GM21447 (cell line): ENCODE data around the gene SCN2B.

Experiments
- ATAC-seq: cut with Tn5 transposase; IDR thresholded peaks from one replicate; pipeline ENCODE4 v1.9.1; 2021; ENCODE audit not compliant: unreplicated experiment

The SCN2B gene

DNA sequence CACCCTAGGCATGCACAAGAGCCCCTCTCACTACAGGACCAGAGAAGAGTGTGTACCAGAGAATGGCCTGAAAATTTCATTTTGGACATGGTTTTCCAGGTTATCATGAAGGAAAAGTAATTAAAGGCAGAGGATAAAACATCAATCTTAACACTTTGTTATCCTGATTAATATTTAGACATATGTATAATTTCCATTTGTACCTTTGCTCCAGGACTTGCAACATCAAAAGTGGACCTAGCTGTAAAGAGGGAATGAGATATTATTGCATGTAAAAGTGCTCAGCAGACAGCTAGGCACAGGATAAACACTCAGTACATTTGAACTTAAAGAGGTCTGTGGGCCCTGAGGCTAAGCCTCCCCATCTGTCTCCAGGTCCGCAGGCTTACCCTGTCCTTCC lies 21.8 kb downstream of the SCN2B start:
- ATAC-seq, result no peak

DNA sequence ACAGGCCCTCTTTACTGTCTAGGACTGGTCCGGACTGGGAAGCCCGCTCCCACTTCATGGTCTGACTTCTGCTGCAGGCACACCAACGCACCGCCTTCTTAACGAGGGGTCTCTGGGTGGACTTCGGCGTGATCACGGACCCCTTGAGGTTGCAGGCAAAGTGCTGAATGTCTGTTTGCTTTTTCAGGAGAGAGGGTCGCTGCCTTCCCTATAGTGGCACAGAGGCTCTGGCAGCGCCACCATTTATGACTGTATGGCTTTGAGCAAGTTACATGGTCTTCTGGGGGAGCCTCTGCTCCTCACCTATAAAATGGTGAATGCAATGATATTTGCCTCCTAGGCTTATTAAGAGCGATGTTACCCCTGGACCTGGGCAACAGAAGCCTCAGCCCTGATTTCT lies 22.5 kb downstream of the SCN2B start:
- ATAC-seq, result no peak

DNA sequence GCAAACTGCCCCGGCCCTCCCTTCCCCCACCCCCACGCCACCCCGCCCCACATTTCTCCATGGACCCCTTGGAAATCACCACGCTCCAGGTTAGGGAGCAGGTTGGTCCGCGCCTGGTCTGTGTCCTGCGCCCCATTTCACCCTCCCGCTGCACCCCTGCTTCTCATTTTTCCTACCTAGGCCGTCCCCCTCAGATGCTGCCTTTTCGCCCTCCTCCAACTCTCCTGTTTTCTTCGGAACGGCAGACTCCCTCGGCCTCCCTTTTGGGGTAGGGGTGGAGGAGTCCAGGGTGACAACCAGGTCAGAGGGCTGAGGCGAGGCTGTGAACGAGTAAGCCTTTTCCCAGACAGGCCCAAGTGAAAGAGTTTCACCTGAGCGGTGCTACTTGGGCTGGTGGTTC lies 22.9 kb downstream of the SCN2B start:
- ATAC-seq, result no peak

DNA sequence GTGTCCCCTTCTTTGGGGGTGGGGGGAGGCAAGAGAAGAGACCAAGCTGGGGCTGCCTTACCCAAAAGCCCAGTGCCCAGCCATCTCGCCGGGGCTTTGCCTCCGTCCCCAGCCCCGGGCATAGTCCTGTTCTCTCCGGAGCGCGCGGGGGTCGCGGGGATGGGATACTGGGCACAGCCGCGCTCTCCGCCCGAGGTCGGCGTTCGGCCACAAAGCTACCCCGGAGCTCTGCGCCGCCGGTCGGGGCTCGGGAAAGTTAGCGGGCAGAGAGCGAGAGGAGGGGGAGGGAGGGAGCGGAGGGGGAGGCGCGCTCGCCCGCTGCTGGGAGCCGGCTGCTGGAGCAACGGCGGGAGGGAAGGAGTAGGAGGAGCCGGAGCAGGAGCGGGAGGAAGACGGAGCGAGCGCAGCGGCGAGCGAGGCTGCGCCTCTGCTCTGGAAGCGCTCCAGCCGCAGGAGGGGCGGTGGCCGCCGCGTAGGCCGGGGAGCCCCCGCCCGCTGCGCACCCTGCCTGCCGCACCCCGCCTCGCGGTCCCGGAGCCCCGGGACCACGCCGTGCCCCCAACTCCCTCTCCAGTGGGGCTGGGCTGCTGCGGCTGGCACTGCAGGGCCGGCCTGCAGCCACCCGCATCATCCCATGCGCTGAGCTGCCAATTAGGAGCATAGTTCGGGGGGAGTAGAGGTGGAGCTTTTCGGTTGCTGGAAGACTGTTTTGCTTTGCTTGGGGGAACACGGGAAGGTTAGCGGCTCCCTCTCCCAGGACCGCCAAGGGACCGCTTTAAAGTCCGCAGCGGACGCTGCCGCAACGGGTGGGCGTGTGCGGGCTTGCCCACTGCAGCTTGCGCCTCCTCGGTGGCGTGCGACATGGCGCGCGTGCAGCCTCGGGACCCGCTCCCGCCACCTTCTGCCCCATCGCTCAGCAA lies 23.6 kb downstream of the SCN2B start, which contains the start of gene SCN4B:
TSS of gene SCN4B (minus strand) at position 272 of the 920 bp plus-strand sequence. CDS start at position 122, 150 bp downstream.
- ATAC-seq, result no peak

DNA sequence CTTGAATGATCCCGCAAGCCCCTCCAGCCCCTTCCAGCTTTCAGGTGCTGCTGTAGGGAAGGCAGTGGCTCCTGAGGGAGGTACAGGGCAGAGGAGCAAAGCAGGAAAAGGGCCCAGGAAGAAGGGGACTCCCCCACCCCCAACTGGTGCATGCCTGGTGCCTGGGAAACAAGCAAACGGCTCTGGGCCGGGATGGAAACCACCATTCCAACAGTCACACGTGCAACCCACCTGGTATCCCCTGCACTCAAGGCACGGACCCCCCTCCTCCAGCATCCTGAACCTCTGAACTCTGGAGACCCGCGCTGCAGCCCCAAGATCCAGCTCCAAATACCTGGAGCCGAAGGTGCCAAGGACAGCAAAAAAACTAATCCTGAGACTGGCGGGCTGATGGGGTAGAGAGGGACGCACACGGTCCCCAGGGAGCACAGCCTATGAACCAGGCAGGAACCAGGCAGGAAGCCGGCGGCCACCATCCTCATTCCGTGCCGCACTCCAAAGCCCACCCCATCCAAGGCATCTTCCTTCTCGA lies 24.4 kb downstream of the SCN2B start:
- ATAC-seq, result no peak

DNA sequence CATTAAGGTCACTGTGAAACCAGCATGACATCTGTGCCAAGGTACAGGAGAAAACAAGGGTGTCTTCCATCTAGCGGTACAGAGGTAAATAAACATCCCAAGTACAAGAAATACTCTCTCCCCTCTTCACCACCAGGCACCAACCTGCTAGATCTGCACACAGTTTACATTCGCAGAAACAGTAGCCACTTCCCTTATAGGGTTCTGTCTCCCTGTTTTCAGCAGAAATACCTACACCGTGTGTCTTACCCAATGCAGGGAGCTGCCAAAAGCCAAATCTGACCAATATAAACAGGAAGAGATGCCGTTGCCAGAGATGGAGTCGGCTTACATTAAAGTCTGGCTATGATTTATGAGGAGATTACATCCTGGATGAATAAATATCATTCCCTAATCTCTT lies 25.0 kb downstream of the SCN2B start:
- no peak for ATAC-seq

DNA sequence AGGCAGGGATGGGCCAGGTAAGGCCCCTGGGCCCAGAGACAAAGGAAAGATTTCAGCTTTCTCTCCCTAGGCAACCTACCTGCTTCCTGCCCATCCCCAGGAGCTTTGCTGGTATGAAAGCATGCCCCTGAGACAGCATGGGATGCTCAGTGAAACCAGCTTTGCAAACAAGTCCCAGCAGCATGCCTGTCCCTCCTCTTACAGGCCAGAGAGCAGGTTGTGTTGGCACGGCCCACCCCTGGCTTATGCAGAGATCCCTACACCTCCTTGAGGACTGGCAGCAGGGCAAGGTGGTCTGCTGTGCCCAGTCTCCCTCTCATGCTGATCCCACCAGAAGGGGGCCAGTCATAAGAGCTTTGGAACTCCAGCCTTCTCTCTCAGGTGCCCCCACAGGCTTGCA lies 26.9 kb downstream of the SCN2B start:
- ATAC-seq, result no peak

DNA sequence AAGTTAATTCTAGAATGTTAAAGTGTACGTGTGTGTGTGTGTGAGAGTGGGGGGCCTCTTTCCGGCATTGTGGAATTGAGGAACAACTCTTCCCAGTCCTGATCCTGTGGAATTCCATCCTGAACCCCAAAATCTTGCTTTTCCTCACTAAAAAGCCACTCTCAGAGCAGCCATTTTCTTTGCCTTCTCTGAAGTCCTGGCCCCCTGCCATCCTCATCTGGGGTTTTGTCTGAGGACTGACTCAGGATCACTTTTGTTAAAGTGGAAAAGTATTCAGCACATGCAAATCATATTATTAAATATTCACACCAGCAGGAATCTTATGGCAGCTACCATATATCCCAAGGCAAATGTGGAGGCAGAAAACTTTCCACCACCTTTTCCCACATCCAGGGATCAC lies 27.6 kb downstream of the SCN2B start:
- ATAC-seq, result no peak

DNA sequence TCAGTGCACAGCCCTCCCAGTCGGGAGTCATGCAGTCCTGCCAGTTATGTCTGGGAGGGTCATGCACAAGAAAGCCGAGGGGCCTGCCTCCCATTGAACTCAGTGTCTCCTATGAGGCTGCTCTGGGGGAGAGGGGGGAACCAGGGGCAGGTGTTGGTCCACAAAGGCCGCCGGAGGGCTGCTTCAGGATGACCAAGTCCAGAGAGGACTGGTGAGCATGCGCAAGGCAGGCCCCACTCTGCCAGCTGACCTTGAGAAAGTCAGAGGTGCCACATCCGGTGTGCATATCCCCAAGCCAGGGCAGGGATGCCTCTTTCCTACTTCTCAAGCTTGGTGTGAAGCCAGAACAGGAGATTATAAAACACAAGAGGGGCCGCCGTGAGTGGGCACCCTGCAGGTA lies 28.2 kb downstream of the SCN2B start:
- no peak for ATAC-seq

DNA sequence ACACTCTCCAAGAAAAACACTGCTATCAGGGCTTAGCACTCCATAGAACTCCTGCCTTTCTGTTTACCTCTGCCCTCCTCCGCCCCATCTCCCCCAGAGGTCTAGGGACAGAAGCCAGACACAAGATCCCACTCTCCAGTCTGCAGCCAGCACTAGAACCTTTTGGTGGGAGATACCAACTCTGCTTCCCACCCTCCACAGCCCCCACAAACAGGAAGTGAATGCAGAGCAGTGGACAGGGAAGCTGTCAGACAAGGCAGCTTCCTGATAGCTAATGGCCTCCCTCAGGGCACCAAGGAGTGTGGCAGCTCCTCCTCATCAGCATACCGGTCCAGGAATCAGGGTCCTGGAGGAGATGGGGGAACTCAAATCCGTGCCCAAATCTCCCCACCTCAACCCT lies 28.9 kb downstream of the SCN2B start:
- ATAC-seq, result no peak

DNA sequence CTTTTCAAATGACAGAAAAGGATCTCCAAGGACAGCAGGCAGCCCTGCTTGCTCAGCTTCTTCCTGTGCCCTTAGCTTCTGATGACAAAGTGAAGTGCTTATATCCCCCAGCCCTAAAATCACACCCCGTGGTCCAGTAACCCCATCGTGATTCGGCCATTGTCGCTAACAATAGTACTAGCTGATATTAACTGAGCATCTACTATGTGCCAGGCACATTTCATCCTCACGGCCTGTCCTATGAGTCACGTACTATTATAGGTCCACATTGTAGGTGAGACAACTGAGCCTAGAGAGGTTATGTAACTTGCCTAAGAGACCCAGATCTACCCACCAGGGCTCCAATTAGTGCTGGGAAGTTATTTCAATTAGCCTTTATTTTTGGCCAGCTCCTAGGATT lies 29.9 kb downstream of the SCN2B start:
- ATAC-seq, result no peak

DNA sequence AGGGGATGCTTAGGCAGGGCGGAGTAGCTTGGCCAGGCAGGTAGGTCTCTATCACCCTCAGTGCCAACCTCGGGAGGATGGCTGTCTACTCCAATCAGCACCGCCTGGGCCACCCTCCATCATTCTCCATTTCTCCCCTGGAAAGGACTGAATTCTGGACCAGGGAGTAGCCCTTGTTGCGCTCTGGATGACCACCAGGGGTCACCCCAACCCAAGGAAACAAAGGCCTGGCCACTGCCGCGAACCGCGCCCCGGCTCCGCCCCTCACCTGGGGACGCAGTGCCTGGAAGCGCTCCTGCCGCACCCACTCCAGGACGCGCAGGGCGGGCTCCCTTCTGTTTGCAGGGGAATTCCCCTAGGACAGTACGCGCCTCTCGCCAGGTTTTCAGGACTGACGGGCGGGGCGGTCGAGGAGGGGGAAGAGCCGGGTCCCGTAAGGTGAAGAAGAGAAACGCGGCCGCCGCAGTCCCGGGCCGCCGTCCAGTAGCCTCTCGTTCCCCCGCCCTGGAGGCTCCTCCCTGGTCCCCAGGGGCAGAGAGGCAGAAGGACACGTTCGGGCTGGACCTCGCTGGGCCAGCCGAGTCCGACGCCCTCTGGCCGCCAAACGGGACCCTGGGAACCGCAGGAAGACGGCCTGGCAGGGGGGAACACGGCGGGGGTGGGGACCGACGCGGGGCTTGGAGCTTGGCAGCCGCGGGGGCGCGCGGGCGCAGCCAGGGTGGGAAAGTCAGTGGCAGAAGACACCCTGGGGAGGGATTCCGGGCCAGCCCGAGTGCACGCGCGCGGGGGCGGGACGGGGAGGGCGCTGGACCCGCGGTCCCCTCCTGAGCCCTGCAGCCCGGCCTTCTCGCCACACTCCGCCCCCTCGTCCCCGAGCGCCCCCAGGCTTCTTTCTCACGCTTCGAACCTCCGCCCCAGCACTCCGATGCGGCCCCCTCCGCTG lies 30.9 kb downstream of the SCN2B start:
- ATAC-seq, result peak; percentile 87

DNA sequence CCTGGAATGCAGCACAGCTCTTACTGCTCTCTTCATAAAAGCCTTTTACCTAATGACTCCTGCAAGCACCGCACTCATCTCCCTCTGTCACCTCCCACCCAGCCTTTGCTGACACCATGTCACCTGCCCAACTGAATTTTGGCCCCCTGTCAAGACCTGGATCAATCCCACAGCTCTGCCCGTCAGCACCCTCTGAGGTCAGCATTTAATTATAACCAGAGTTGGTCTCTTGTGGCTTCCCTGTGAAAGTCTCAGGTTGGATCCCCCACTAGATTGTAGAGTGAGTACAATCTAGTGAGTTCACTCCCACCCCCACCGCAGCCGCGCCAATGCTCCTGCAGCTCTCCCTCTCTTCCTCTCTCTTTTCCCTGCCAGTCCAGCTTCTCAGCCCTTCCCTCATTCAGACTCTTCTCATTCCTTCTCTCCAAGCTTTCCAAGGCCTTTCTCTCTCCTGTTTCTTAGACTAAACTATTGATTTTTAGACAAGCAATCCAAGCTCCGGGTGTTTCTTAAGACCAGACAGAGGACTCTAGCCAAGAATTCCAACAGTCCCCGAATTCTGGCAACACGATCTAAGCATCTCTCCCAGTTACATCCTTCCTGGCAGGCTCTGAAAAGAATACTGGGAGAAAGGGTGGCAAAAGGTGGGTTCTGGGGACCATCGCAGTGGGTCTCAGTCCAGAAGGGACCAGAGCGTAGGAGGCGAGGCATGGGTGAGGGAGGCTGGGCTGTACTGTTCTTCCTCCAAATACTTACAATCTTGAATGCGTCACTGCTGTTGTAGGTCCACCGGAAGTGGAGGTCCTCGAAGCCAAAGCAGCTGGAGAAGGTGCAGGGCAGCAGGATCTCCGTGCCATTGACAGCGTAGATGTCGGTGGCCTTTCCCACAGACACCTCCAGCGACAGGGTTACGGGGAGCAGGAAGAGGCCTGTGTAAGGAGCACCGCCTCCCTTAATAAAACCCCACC lies 31.9 kb downstream of the SCN2B start:
- no peak for ATAC-seq

DNA sequence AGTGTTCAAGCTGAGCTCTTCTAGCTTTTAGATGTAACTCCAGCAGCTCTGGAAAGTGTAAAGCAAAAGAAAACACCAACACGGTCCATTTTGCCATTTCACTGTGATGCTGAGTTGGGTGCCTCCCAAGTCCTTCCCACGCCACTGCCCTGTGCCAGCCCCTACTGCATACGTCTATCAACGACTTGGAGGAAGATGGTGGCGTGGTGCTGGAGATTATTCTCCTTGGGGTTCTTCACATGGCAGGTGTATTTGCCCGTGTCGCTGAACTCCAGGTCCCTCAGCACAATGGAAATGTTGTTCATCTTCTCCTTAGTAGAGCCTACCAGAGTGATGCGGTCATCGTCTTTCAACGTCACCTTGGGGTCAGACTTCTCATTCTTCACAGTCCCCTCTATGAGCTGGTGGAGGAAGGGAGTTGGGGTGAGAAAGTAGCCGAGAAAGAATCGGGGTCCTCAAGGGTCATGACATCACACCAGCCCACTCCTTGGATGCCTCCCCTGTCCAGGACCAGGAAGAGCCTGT lies 32.7 kb downstream of the SCN2B start:
- no peak for ATAC-seq

DNA sequence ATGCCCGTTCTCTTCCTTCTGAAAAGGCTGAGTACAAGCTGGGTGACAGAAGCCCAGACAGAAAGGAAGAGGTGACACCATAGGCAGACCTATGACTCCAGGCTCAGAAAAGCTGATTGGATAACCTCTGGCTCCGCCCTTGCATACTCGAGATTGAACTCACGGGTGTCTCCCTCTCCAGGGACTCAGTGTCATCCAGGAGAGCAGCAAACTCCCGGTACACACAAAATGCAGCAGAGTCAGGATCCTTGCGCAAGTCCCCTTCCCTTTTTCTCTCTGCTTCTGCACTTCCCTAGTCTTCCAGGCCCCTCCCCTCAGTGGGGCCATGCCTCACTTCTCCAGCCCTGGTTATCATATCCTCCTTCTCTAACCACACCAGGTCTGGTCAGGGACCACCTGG lies 33.6 kb downstream of the SCN2B start:
- ATAC-seq, result no peak

DNA sequence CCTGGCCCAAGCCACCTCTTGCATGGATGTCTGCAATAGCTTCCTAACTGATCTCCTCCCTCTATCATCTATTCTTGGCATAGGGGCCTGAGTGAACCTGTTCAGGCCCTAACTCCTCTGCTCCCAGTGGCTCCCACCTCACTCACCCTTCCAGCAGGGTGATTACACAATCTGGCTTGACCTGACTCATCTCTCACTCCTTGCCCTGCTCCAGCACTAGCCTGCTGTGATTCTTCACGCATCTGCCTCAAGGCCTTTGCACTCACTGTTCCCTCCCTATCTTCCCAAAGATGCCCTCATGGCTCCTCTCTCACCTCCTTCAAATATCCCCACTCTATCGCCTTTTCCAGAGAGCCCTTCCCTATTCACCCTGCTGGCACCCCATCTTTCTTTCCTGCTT lies 34.4 kb downstream of the SCN2B start:
- ATAC-seq, result no peak

DNA sequence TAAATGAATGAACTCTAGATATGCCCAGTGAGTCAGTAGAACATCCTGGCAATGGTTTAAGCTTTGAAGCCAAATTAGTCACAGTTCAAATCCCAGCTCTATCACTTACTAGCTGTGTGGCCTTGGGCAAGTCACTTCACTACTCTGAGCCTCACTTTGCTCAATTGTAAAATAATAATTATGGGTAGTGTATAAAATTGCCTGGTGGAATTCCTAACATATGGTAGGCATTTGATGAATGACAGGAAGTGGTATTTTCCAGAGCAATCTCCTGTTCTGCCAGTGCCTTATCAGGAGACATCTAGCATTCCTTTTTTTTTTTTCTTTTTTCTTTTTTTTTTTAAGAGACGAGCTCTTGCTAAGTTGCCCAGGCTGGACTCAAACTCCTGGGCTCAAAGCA lies 36.9 kb downstream of the SCN2B start:
- no peak for ATAC-seq

DNA sequence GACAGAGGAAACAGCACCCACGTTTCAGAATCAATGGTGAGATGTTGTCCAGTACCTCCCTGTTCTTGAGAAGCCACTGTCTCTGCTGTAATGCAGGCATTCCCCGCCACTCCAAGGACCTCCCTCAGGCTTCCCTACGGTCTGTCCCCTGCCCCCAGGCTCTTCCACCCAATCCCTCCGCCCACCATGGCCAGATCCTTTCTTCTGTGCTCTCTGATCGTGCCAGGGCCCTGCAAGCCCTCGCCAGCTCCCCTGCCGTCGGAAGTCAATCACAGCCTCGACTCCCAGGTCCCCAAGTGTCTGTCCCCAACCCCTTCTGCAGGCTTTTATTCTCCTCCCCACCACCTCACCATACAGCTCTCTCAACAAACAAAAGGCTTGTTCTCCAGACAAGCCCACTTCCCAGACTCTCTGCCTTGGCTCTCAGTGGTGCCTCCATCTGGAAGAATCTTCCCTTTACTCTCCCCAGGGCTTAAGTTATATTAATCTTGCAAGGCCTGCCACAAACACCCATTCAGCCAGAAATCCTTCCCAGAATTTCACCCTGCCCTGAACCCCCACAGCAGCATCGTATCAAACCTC lies 37.5 kb downstream of the SCN2B start:
- no peak for ATAC-seq

DNA sequence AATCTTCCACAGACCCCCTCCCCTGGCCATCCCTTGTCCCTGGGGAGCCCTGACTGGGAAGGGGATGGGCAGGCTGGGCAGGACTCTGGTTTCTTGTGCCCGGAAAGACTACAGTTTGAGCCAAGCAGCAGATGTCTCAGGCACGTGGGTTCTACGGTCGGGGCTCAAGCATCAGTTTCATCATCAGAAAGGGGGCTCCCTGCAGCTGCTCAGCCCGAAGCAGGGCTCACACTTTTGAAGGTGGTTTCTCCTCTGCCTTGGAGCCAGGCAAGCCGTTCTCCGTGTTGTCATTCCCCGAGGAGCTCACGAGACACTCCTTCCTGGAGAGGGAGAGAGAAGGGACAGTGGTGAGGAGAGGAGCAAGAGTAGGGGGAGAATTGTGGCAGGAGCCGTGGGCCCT lies 39.6 kb downstream of the SCN2B start:
- no peak for ATAC-seq

DNA sequence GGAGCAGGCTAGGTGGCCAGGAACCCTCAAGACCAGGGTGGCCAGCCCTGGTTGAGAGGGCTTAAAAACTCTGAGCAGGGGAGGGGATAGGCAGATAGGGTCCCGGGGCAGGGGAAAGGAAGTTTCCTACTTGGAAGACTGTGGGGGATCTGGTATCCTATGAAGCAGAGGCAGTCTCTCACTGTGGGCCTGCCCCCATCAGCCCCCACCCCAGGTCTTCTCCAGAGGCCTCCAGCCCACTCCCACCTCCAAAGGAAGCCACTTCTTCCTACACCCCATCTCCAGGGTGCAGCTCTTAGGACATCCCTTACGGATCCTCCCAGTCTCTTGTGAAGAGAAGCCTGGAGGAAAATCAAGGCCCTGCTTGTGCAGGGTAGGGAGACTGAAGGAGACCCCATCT lies 40.1 kb downstream of the SCN2B start:
- no peak for ATAC-seq
